DOHH2 (cell line): ENCODE results near the gene PTK7.
A peak's percentile ranks its signal among the peaks of the same experiment; 100 is the strongest.

ENCODE experiments used
- EZH2phosphoT487 ChIP-seq: fragments of 200-600 bp; sonication (generic); IDR thresholded peaks from 2 replicates; pipeline ENCODE4 v1.6.1; 2017; ENCODE audit warnings: borderline replicate concordance, mild to moderate bottlenecking, antibody characterized with exemption, low read length, moderate library complexity, mixed read lengths
- TF ChIP-seq, protein P1 (sequence below): fragments of 200-600 bp; sonication (generic); IDR thresholded peaks from one replicate; pipeline ENCODE4 v1.5.1; 2014; ENCODE audit warnings: antibody characterized with exemption, mild to moderate bottlenecking, low read depth, low read length; ENCODE audit not compliant: poor library complexity, severe bottlenecking

DNA sequence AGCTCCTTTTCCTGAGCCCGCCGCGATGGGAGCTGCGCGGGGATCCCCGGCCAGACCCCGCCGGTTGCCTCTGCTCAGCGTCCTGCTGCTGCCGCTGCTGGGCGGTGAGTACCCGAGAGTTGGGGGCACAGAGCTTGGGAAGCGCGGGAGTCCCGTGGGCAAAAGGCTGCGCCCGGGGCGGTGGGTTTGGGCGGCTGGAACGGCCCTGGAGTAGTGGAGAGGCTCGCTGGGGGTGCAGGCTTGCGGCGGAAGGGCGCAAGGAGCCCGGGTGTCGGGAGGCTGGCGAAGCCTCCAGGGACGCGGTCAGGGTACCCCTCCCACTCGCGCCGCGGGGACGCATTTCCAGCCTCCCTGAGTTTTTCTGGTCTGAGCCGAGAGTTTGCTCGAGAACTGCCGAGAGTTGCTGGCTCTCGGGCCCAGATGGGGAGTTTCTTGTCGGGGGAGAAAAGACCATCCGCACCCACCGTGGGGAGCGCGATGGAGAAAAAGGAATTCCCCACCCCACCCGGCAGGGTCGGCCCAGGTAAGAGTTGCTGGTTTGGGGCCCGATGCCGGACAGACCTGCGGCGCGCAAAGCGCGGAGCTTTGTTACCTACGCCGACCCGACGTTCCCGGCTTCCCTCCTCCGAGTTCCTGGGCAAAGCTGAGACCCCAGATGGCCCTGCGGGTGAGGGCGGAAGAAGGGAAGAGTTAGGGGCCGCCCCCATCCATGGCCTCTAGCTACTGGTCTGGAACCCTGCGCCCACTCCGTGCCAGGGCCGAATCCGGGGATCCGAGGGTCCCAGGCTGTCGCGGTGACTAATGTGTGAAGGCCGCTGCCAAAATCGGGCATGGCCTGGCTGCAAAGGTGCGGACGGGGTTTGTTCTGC lies 584 bp downstream of the PTK7 start:
- TF ChIP-seq, protein P1, sequence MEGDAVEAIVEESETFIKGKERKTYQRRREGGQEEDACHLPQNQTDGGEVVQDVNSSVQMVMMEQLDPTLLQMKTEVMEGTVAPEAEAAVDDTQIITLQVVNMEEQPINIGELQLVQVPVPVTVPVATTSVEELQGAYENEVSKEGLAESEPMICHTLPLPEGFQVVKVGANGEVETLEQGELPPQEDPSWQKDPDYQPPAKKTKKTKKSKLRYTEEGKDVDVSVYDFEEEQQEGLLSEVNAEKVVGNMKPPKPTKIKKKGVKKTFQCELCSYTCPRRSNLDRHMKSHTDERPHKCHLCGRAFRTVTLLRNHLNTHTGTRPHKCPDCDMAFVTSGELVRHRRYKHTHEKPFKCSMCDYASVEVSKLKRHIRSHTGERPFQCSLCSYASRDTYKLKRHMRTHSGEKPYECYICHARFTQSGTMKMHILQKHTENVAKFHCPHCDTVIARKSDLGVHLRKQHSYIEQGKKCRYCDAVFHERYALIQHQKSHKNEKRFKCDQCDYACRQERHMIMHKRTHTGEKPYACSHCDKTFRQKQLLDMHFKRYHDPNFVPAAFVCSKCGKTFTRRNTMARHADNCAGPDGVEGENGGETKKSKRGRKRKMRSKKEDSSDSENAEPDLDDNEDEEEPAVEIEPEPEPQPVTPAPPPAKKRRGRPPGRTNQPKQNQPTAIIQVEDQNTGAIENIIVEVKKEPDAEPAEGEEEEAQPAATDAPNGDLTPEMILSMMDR: no peak
- TF ChIP-seq EZH2phosphoT487: peak; percentile 94
